GM19193 (cell line): ENCODE data around the gene L3MBTL4.

Source experiments
- POLR2A ChIP-seq: IDR thresholded peaks from 4 replicates; pipeline ENCODE4 v1.6.1; 2011; ENCODE audit not compliant: insufficient read depth, insufficient read length; ENCODE audit errors: extremely low read depth

L3MBTL4 gene

GRCh38 chr18:6210349-6211173 lies 204.2 kb downstream of the L3MBTL4 start:
- no peak for TF ChIP-seq POLR2A

GRCh38 chr18:6207941-6208340 lies 206.8 kb downstream of the L3MBTL4 start:
- no peak for TF ChIP-seq POLR2A

- TF ChIP-seq POLR2A: no peak
These were observed 207.6 kb downstream of the L3MBTL4 start for GRCh38 chr18:6207116-6207515.

GRCh38 chr18:6205706-6206105 lies 209.0 kb downstream of the L3MBTL4 start:
- no peak for TF ChIP-seq POLR2A

GRCh38 chr18:6204476-6204875 lies 210.2 kb downstream of the L3MBTL4 start:
- no peak for TF ChIP-seq POLR2A

GRCh38 chr18:6203791-6204190 lies 210.9 kb downstream of the L3MBTL4 start:
- TF ChIP-seq POLR2A: no peak

- no peak for TF ChIP-seq POLR2A
These were observed 211.8 kb downstream of the L3MBTL4 start for GRCh38 chr18:6202861-6203260.

GRCh38 chr18:6200204-6200774 lies 214.4 kb downstream of the L3MBTL4 start:
- no peak for TF ChIP-seq POLR2A

GRCh38 chr18:6199777-6200176 lies 214.9 kb downstream of the L3MBTL4 start:
- no peak for TF ChIP-seq POLR2A

GRCh38 chr18:6198585-6198984 lies 216.1 kb downstream of the L3MBTL4 start:
- TF ChIP-seq POLR2A: no peak

- no peak for TF ChIP-seq POLR2A
These were observed 220.1 kb downstream of the L3MBTL4 start for GRCh38 chr18:6194640-6195039.

- TF ChIP-seq POLR2A: no peak
These were observed 239.5 kb downstream of the L3MBTL4 start for GRCh38 chr18:6174983-6175745.

- TF ChIP-seq POLR2A: no peak
These were observed 244.1 kb downstream of the L3MBTL4 start for GRCh38 chr18:6170604-6171003.

- no peak for TF ChIP-seq POLR2A
These were observed 253.2 kb downstream of the L3MBTL4 start for GRCh38 chr18:6161549-6161948.

GRCh38 chr18:6159426-6159825 lies 255.3 kb downstream of the L3MBTL4 start:
- TF ChIP-seq POLR2A: no peak
